Endometrium (tissue), 2 donors: Measurements from ENCODE around the gene SIPA1L3.

Source experiments
- FAIRE-seq: peaks from 2 replicates; lab custom pipeline; 2012; peaks lifted over from hg19 to GRCh38; lab: Jason Lieb, UNC
- donor health status: control.
- donor health status: control.

Gene SIPA1L3

GRCh38 chr19:38072776-38073750 is 166.1 kb downstream of the SIPA1L3 start:
- no peak for FAIRE-seq

GRCh38 chr19:38073841-38074685 is 167.1 kb downstream of the SIPA1L3 start:
- FAIRE-seq, result no peak

GRCh38 chr19:38076337-38076736 is 169.3 kb downstream of the SIPA1L3 start:
- no peak for FAIRE-seq

- FAIRE-seq, result no peak
Observed at GRCh38 chr19:38078302-38078930, 171.4 kb downstream of the SIPA1L3 start.

GRCh38 chr19:38079926-38080380 is 172.9 kb downstream of the SIPA1L3 start:
- FAIRE-seq, result no peak

GRCh38 chr19:38081547-38082255 is 174.7 kb downstream of the SIPA1L3 start:
- FAIRE-seq, result no peak

- FAIRE-seq, result no peak
Observed at GRCh38 chr19:38082256-38083118, 175.5 kb downstream of the SIPA1L3 start.

GRCh38 chr19:38084196-38084595 is 177.2 kb downstream of the SIPA1L3 start:
- FAIRE-seq, result no peak

GRCh38 chr19:38089440-38089839 is 182.4 kb downstream of the SIPA1L3 start:
- FAIRE-seq, result no peak

- FAIRE-seq, result no peak
Observed at GRCh38 chr19:38093154-38093553, 186.1 kb downstream of the SIPA1L3 start.

- no peak for FAIRE-seq
Observed at GRCh38 chr19:38093587-38093986, 186.6 kb downstream of the SIPA1L3 start.

GRCh38 chr19:38095411-38096308 is 188.7 kb downstream of the SIPA1L3 start:
- FAIRE-seq, result no peak

- FAIRE-seq, result no peak
Observed at GRCh38 chr19:38099966-38100365, 193.0 kb downstream of the SIPA1L3 start.

- no peak for FAIRE-seq
Observed at GRCh38 chr19:38100589-38100988, 193.6 kb downstream of the SIPA1L3 start.

- FAIRE-seq, result no peak
Observed at GRCh38 chr19:38101723-38102122, 194.7 kb downstream of the SIPA1L3 start.

- no peak for FAIRE-seq
Observed at GRCh38 chr19:38105574-38105973, 198.6 kb downstream of the SIPA1L3 start.

- no peak for FAIRE-seq
Observed at GRCh38 chr19:38107129-38107528, 200.1 kb downstream of the SIPA1L3 start.

- no peak for FAIRE-seq
Observed at GRCh38 chr19:38111898-38112297, 204.9 kb downstream of the SIPA1L3 start.

GRCh38 chr19:38114651-38115050 is 207.6 kb downstream of the SIPA1L3 start:
- FAIRE-seq, result no peak
